DMS153 (cell line): Measurements from ENCODE around the gene HMCN1.

Experiments
- DNase-seq: peaks from one replicate; lab custom pipeline; 2025; lab: John Stamatoyannopoulos, UW

HMCN1 gene

DNA sequence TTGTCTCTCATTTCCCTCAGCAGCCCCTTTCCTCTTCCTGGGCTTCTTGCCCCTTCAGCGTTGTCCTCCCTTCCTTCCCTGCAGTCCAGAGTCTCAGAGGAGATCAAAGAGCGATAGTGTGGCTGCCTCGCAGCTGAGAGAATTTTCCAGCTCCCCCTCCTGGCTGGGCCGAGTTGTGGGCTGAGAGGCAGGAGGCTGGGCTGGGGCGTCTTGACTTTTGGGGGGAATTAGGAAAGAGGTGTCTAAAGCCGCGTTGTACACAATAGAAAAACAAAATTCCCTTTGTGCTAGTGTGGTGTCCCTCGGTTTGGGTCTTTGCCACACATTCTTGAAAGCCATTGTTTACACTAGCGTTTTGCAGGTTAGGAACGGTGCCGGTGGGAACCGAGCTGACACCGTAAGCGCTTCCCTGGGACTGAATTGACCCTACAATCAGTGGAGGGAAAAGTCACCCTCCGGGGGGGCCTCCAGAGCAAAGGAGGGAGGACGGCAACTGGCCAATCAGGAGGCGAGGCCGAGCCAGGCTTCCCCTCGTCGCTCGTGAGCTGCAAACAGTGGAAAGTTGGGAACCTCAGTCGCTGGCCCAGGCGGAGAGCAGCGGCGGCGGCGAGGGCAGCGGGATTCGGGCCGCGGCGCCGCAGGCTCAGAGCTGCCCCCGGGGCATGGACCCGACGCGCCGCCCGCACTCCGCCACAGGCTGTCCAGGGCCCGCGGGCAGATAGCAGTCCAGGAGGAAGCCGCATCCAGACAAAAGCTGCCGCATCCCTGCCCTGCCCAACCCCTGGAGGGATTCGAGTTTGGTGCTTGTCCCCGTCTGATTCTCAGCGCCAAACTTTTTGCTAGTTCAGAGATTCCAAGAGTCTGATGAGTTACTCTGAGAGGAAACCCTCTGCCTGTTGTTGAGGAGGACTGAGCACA is at the start of gene HMCN1:
TSS of gene HMCN1 (plus strand) at position 574 of the 918 bp plus-strand sequence. CDS start 389 bp downstream, outside the sequence.
- peak; percentile 18 for DNase-seq

DNA sequence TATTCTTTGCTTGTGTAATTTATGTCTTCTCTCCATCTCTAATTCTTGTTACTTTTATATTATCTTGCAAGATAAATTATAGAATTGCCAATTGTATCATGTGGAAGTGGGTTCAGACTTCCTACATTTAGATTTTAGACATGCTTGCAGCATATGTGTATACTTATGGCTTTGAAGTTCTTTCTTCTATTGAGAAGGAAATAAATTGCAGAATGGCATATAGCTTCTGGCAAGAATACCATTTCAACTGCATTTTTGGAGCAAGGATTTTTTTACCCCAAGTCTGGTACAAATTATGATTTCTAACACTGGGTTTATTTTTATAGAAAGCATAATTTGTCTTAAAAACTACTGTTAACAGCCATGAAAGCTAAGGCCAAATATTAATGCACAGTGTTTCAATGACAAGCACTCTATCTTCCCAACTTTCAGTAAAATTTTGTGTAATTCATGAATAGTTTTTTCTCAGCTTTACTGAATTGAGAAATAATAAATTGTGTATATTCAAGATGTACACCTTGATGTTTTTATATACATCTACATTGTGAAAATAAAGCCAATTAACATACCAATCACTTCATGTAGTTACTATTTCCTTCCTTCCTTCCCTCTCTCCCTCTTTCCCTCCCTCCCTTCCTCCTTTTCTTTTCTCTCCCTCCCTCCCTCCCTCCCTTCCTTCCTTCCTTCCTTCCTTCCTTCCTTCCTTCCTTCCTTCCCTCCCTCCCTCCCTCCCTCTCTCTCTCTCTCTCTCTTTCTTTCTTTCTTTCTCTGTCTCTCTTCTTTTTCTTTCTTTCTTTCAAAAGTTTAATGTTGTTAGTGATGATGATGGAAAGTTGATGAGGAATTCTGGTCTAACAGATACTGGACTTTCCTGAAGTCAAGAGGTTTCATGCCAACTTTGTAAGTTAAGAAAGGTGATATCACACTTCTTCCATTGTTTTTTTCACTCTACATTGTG is 47.1 kb upstream of the HMCN1 start:
- DNase-seq: no peak

DNA sequence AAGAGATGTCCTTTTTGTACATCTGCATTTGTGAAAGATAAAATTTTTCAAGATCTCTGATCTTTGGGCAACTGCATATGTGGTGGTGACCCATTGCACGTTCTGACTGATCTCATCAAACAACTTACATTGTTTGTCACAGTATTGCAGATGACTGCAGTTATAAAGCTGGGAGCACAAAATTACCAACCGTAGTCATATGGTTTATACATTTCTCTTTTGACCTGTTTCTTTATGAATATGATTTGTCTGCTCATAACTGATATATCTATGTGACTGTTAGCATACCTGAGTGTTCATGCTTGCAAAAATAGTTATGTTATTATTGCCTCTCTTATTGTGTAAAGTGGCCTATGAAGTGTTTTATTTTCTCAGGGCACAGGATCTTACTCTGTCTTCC is 43.7 kb upstream of the HMCN1 start:
- DNase-seq: no peak

DNA sequence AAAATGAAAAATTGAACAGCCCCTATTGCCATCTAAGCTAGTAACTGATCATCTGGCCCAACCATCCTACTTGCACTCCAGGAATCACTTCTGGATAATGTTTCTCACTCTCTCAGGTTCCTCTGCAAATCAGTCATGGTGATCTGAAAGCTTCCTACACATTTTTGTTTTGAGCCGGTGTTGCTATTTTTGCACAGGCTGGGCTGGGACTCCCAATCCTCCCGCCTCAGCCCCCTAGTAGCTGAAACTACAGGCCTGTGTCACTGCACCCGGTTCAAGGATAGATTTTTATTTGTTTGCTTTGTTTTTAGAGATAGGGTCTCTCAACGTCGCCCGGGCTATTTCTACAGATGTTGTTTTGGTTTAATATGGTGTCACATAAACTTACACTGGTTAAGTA is 40.5 kb upstream of the HMCN1 start:
- DNase-seq: no peak

DNA sequence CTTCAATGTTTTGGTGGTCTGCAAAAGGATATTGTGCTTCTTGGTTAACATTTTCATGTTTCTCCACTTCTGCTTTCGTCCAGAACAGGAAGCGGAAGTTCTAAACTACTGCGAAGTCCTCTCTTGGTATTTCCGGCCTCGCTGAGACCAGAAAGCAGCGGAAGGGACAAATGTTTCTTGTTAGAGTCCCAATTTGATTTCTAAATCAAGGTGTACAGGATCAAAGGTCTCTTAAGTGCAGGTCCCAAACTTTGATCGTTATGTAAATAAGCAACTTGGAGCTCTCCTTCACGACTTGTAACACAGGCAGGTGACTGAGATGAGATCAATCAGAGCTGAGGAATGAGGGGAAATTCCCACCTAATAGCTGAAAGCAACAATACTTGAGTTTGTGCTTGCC is 40.1 kb upstream of the HMCN1 start:
- no peak for DNase-seq

- no peak for DNase-seq
Observed at GRCh38 chr1:185695299-185695698, 38.9 kb upstream of the HMCN1 start.

DNA sequence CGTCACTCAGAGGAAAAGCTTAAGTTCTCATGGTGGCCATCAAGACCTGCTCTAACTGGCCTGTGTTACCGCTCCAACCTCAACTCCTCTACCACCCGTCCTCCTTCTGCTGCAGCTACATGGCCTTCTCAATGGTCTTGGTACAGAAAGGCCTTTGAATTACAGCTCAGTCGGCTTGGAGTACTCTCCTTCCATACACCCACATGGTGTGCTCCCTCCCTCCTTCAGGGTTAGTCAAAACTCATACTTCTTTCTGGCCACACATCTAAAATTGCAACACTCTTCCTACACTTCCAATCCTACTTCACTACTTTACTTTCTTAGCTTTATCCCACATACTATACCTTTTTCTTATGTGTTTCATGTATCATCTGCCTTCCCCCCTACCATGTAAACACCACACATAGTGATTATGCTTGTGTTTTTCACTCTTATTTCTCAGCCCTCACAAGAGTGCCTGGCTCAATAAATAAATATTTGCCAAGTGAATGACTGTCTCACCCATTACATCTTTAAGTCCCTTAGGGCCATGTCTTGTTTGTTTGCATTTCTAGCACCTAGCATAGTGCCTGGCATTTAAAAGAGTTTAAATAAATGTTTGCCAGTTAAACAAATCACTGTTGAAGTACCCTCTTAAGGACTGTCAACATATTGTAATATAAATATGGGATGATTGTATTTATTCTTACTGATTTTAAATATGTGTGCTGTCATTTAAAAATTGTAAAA is 37.6 kb upstream of the HMCN1 start:
- peak; percentile 91 for DNase-seq

GRCh38 chr1:185699874-185700273 is 34.3 kb upstream of the HMCN1 start:
- DNase-seq: no peak

GRCh38 chr1:185701650-185702049 is 32.5 kb upstream of the HMCN1 start:
- no peak for DNase-seq

DNA sequence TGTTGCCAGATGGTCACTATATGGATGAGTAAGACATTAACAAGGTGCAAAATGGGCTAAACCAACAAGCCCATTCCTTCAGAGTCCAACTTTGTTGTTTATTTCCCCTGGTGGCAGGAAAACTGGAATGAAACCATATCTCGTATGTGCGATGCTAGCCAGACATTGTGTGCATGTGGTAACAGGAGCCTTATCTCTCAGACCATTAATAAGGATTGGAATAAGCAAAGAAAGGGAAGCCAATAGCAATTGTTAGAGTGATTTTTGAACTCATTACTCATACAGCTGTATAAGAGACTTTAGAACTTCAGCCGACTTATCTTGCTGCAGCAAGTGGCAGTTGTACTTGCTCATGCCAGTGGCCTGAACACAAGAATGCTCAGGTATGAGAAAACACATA is 30.0 kb upstream of the HMCN1 start:
- no peak for DNase-seq

DNA sequence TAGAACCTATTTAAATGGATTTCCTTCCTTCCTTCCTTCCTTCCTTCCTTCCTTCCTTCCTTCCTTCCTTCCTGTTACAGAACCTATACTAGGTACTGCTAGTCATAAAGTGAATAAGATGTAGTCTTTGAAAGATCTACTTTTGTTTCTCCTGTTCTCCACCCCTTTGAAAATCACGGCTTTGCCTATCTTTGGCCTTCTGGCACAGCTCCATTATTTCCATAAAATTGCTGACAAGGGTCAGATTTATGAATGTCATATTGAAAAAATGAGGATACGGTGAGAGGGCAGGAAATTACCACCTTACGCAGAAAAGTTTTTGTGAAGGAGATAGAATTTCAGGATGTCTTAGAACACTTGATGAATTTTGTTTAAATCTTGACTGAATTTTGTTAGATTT is 18.1 kb upstream of the HMCN1 start:
- DNase-seq: no peak

DNA sequence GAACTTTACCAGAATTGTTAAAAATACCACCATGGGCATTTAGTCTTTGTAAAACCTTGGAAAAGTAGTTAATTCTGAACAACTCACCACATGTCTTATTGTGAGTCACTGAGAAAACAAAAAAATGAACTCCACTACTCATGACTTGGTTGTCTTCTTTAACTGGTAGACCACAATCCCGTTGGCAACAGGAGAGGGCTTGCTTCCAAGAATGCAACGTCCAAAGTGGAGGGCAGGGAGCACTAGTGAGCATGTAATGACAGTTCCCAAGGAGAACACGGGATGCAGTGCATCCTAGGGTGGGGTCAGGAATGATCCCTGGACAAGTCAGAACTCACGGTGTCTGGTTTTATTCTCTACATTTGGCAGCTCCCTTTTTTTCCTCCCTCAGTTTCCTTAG is 15.2 kb upstream of the HMCN1 start:
- DNase-seq: no peak

- no peak for DNase-seq
Observed at GRCh38 chr1:185720633-185721272, 13.4 kb upstream of the HMCN1 start.

DNA sequence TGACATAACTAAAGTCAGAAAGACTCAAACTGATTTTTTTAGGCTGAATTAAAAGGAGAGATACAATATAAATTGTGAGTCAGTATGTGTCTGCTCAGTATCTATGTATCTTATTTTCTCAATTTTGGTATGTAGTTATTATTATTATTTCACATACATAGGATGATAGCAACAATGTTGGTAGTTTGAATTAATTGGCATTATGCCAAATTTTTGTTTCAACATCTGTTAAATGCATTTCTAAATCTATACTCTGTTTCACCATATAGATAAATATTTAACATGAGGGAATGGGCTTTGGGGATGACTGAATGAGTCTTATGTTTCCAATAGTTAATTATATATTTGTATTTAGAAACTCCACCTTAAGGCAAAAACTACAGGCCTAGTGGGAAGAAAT is 12.6 kb upstream of the HMCN1 start:
- no peak for DNase-seq

GRCh38 chr1:185722098-185722497 is 12.1 kb upstream of the HMCN1 start:
- DNase-seq: no peak

DNA sequence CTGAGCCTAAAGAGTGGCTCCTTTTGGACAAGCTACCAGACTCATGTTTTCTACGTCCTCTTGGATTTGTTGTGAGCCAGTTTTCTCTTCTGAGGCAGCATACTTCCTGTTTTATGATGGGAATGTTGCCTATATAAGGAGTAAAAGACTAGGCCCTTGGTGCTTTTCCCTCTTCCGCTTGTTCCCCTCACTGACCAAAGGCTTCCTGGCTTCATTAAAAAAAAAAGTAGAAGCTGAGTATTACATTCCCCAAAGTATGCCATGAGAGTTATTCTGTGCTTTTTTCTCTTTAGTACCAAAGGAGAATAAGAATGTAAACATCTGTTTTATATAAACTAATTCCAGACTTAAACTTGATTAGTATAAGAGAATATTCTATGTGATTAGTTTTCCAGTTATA is 6.5 kb upstream of the HMCN1 start:
- DNase-seq: no peak

- DNase-seq: no peak
Observed at GRCh38 chr1:185731446-185731845, 2.7 kb upstream of the HMCN1 start.

- peak; percentile 7 for DNase-seq
Observed at GRCh38 chr1:185732951-185733350, 1.2 kb upstream of the HMCN1 start.

DNA sequence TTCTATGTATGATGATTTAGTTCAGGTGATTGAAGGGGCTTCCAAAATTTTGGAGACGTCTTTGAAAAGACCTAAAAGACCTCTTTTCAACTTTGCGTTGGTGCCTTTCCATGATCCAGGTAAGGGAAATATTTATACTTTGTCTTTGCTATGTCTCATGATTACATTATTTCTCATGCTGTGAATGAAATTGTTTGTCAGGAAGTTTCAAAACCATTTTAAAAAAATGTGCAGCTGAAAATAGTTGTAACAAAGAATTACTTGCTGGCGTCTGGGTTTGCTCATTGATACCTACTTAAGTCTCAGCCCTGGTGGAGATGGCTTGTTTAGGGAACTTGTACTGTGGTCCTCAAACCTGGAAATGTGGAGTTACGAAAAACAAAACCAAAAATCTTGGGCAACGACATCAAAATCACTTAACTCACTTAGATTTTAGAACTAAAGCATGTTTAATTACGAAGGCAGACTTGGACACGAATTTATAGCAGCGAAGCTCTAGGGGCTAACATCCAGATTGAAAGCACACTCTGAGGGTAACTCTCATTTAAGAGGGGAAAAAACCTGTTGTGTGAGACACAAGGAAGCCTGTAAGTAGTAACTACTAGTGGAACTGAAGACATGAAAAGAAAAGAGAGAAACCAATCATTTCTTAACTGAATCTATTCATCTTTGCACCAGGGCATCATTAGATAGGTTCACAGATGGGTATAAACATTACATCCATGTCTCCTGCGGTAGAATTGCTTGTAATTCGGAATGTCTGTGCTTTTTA is 924 bp downstream of the HMCN1 start:
- no peak for DNase-seq

GRCh38 chr1:185735701-185736064 is 1.5 kb downstream of the HMCN1 start:
- no peak for DNase-seq

GRCh38 chr1:185739967-185740366 is 5.8 kb downstream of the HMCN1 start:
- DNase-seq: no peak
